Gastrocnemius medialis (tissue), 4 donors: ENCODE results near the gene IFNAR2. TPM values are rescaled to one million over a fixed set of nuclear protein-coding genes. Genes with fewer than 3 reads are reported as not detected.

Experiments used
- ATAC-seq, 2 donors: fragments of 150-250 bp; one replicate each; pipeline ENCODE4 v1.9.1; 2016
- DNase-seq, 2 donors: peaks; one replicate each; pipeline ENCODE4 v3.0.0-alpha.2; 2019
- H3K27ac ChIP-seq, 4 donors: fragments of 200-600 bp; sonication (generic); 1 replicate in 1 of 4; 2 replicates in 3 of 4; pipeline ENCODE4 v1.5.1; 2016 to 2018; ENCODE audit warnings: mild to moderate bottlenecking in 2 of 4, moderate library complexity in 1 of 4
- H3K27me3 ChIP-seq, 3 donors: fragments of 200-600 bp; sonication (generic) in 2 of 3; 1 replicate in 1 of 3; 2 replicates in 2 of 3; pipeline versions ENCODE4 v1.5.1 to v1.6.0; 2016 to 2019; ENCODE audit warnings: mild to moderate bottlenecking in 1 of 3, moderate library complexity in 1 of 3
- H3K36me3 ChIP-seq, 2 donors: fragments of 200-600 bp; sonication (generic) in 1 of 2; one replicate each; pipeline ENCODE4 v1.5.1; 2017 to 2018
- H3K4me1 ChIP-seq, 2 donors: fragments of 200-600 bp; sonication (generic) in 1 of 2; one replicate each; pipeline ENCODE4 v1.5.1; 2016 to 2017; ENCODE audit warnings: mild to moderate bottlenecking in 2 of 2
- H3K4me3 ChIP-seq, 4 donors: fragments of 200-600 bp; sonication (generic) in 3 of 4; 1 replicate in 1 of 4; 2 replicates in 3 of 4; pipeline ENCODE4 v1.5.1; 2016 to 2019; ENCODE audit warnings: mild to moderate bottlenecking in 2 of 4
- H3K9me3 ChIP-seq, 3 donors: fragments of 200-600 bp; sonication (generic) in 2 of 3; 1 replicate in 1 of 3; 2 replicates in 2 of 3; pipeline ENCODE4 v1.5.1; 2016 to 2019
- POLR2A ChIP-seq, 2 donors: fragments of 450-650 bp; IDR thresholded peaks; one replicate each; pipeline ENCODE4 v1.6.1; 2017; ENCODE audit warnings: antibody characterized with exemption in 2 of 2, mild to moderate bottlenecking in 2 of 2, moderate library complexity in 2 of 2
- in situ Hi-C, 4 donors: fragments of 200-750 bp; cut with MboI; loops; one replicate each; pipeline versions ENCODE4 v1.15.0 to v1.8.0; 2017; ENCODE audit warnings: low sequenced_read_pairs in 4 of 4
- intact Hi-C: fragments of 100-400 bp; cut with DNase I; formaldehyde crosslinking; loops from one replicate; pipeline ENCODE4 v1.15.1; 2023; ENCODE audit warnings: low total_unique reads
- total RNA-seq, 4 donors: library from RNA; depleted of rRNA; stranded (reverse); fragments of >200 nt; gene quantifications; one replicate each; pipeline versions ENCODE4 v1.1.0 to v1.2.3, GENCODE V29; 2016
- TF ChIP-seq, protein P1 (sequence below), 5 experiments: fragments of 450-650 bp in 3 of 5; fragments of 200-600 bp in 2 of 5; sonication (generic) in 2 of 5; IDR thresholded peaks in 4 of 5; conservative IDR thresholded peaks in 1 of 5; 1 replicate in 4 of 5; 2 replicates in 1 of 5; pipeline ENCODE4 v1.5.1; 2016 to 2019; ENCODE audit warnings: antibody characterized with exemption in 5 of 5, mild to moderate bottlenecking in 3 of 5, moderate library complexity in 3 of 5

IFNAR2 gene
- total RNA-seq, 4 donors from 2014 or later = 3.4 to 8.0 (median 4.7) TPM

DNA sequence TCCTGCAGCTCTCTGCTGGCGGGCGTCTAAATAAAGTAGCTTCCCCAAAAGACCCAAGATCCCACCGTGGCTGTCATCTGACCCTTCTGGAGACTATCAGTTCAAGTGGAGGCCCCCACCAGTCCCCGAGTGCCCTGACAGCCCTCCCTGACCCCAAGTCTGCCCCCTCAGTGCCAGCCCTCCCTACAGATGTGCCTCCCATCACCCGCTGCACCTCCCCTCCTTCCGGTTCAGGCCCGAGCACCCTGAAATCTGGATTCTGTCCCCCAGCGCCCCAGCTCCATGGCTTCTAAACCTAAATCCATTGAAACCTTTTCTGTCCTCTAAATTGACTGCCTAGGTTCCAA is 37.0 kb downstream of the IFNAR2 start:
- no peaks in the 10 kb centered on the region for H3K27me3 ChIP-seq
- DNase-seq = no peak
- peak overlapping the region; percentile 82 to 84 (median 83) for H3K27ac ChIP-seq
- peak overlapping the region; percentile 73 to 91 (median 86) for H3K4me3 ChIP-seq
- in situ Hi-C loops = no loop called here
- no peak for ATAC-seq
- peaks cover 0 to 4% of the 10 kb centered on the region in 2 donors for H3K36me3 ChIP-seq
- H3K4me1 ChIP-seq = peaks cover 17 to 28% of the 10 kb centered on the region in 2 donors
- TF ChIP-seq, protein P1, sequence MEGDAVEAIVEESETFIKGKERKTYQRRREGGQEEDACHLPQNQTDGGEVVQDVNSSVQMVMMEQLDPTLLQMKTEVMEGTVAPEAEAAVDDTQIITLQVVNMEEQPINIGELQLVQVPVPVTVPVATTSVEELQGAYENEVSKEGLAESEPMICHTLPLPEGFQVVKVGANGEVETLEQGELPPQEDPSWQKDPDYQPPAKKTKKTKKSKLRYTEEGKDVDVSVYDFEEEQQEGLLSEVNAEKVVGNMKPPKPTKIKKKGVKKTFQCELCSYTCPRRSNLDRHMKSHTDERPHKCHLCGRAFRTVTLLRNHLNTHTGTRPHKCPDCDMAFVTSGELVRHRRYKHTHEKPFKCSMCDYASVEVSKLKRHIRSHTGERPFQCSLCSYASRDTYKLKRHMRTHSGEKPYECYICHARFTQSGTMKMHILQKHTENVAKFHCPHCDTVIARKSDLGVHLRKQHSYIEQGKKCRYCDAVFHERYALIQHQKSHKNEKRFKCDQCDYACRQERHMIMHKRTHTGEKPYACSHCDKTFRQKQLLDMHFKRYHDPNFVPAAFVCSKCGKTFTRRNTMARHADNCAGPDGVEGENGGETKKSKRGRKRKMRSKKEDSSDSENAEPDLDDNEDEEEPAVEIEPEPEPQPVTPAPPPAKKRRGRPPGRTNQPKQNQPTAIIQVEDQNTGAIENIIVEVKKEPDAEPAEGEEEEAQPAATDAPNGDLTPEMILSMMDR (IDR thresholded peaks at IDR 0.05 in 4 of 5, conservative IDR thresholded peaks at IDR 0.05 in 1 of 5) = no peak
- TF ChIP-seq POLR2A (IDR thresholded peaks at IDR 0.05) = no peak
- intact Hi-C loops = loop anchor here (1.0 to 5.0 kb wide), 4 partner anchors 37 to 181 kb away; partner anchors contain the start of genes IFNAR1 and IFNAR2
- no peaks in the 10 kb centered on the region for H3K9me3 ChIP-seq

DNA sequence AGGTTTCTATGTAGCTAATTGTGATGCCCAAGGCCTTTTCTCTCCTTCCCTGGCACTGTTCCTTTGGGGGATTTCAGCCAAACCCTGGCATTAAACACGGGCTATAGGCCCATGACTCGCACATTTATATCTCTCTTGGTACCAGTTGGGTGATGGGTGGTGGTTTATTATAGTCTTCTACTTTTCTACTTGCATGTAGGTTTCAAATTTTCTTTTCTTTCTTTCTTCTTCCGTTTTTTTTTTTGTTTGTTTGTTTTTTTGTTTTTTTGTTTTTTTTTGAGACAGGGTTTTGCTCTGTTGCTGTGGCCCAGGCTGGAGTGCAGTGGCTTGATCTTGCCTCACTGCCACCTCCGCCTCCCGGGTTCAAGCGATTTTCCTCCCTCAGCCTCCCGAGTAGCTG is 37.5 kb downstream of the IFNAR2 start:
- Histone ChIP-seq H3K4me1 (peaks cover 17 to 28% of the 10 kb centered on the region in 2 donors), H3K27ac (peak overlapping the region; percentile 82 to 84 (median 83)), H3K4me3 (peak overlapping the region; percentile 73 to 91 (median 86)), H3K36me3 (peaks cover 0 to 4% of the 10 kb centered on the region in 2 donors), H3K9me3 (no peaks in the 10 kb centered on the region), H3K27me3 (no peaks in the 10 kb centered on the region)
- in situ Hi-C loops = no loop called here
- no peak for DNase-seq
- no peak for ATAC-seq
- TF ChIP-seq, protein P1 (IDR thresholded peaks at IDR 0.05 in 4 of 5, conservative IDR thresholded peaks at IDR 0.05 in 1 of 5) = no peak
- no peak for TF ChIP-seq POLR2A (IDR thresholded peaks at IDR 0.05)
- intact Hi-C loops = loop anchor here (2.0 to 5.0 kb wide), 3 partner anchors 58 to 180 kb away; partner anchors contain the start of gene IFNAR1

DNA sequence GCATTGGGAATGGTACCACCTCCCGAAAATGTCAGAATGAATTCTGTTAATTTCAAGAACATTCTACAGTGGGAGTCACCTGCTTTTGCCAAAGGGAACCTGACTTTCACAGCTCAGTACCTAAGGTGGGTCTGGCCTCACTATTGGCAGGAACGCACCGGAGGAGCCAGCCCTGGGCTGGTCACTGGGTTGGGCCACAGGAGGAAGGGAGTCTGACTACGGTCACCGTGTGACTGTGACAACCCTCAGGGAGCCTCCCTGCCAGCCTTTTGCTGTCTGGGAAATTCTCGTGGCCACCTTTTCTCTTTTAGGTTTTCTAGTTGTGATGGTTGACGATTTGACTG is 38.6 kb downstream of the IFNAR2 start:
- in situ Hi-C loops = no loop called here
- intact Hi-C loops = loop anchor here (5.0 kb wide), 1 partner anchor 179 kb away; no protein-coding TSS in a partner anchor

DNA sequence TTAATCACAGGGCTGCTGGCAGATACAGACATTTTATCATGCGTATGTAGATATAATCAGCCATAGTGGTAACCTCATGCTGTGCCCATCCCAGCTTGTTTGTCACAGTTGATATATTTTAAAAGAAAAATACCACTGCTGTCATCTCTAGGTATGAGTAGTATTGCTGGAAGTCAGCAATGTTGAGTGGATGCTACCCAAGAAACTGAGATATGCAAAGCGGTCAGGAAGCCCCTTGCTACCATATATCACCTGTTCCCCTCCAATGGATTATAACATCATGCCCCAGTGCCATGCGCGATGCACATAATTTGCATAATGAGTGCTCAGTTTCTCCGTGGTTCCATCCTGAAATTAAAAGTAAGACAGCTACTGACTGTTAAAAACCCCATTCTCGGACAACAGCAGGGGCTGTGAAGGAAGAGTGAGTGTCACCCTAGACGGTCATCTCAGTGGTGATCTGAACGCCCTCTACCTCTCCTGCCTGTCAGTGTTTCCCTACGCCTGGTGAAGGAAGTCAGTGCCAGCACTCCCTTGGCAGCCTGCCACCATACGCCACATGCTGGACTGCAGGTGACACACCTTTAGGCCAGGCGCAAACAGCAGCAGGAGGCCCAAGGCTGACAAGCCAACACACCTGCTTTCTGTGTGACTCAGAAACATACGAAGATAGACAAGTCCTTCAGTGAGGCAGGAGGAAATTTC is 39.2 kb downstream of the IFNAR2 start:
- TF ChIP-seq, protein P1 (IDR thresholded peaks at IDR 0.05 in 4 of 5, conservative IDR thresholded peaks at IDR 0.05 in 1 of 5) = no peak
- TF ChIP-seq POLR2A (IDR thresholded peaks at IDR 0.05) = no peak
- in situ Hi-C loops = no loop called here
- Histone ChIP-seq H3K9me3 (no peaks in the 10 kb centered on the region), H3K36me3 (no peaks in the 10 kb centered on the region), H3K27me3 (no peaks in the 10 kb centered on the region), H3K4me3 (no peak overlapping the region), H3K27ac (peak overlapping the region in 3 of 4 donors; percentile 3 to 83 (median 35)), H3K4me1 (peaks cover 17 to 28% of the 10 kb centered on the region in 2 donors)
- intact Hi-C loops = loop anchor here (5.0 kb wide), 1 partner anchor 178 kb away; no protein-coding TSS in a partner anchor
- peak in 1 of 2 donors; percentile 69 for DNase-seq
- peak in 1 of 2 donors; percentile 13 for ATAC-seq

More for the DNA sequence above, 38.6 kb downstream of the IFNAR2 start:
- Histone ChIP-seq H3K4me3 (no peak overlapping the region), H3K4me1 (peaks cover 17 to 28% of the 10 kb centered on the region in 2 donors), H3K27me3 (no peaks in the 10 kb centered on the region), H3K36me3 (peaks cover 0 to 2% of the 10 kb centered on the region in 2 donors), H3K27ac (peak overlapping the region in 3 of 4 donors; percentile 3 to 83 (median 35)), H3K9me3 (no peaks in the 10 kb centered on the region)
- ATAC-seq (no peak), DNase-seq (no peak)
- TF ChIP-seq, protein P1 (IDR thresholded peaks at IDR 0.05 in 4 of 5, conservative IDR thresholded peaks at IDR 0.05 in 1 of 5) = no peak
- TF ChIP-seq POLR2A (IDR thresholded peaks at IDR 0.05) = no peak
